GM19452 (cell line): ENCODE data around the gene PSMG2.

ENCODE experiments used
- ATAC-seq: cut with Tn5 transposase; IDR thresholded peaks from one replicate; pipeline ENCODE4 v1.9.1; 2021; ENCODE audit not compliant: unreplicated experiment

Gene PSMG2, protein sequence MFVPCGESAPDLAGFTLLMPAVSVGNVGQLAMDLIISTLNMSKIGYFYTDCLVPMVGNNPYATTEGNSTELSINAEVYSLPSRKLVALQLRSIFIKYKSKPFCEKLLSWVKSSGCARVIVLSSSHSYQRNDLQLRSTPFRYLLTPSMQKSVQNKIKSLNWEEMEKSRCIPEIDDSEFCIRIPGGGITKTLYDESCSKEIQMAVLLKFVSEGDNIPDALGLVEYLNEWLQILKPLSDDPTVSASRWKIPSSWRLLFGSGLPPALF

DNA sequence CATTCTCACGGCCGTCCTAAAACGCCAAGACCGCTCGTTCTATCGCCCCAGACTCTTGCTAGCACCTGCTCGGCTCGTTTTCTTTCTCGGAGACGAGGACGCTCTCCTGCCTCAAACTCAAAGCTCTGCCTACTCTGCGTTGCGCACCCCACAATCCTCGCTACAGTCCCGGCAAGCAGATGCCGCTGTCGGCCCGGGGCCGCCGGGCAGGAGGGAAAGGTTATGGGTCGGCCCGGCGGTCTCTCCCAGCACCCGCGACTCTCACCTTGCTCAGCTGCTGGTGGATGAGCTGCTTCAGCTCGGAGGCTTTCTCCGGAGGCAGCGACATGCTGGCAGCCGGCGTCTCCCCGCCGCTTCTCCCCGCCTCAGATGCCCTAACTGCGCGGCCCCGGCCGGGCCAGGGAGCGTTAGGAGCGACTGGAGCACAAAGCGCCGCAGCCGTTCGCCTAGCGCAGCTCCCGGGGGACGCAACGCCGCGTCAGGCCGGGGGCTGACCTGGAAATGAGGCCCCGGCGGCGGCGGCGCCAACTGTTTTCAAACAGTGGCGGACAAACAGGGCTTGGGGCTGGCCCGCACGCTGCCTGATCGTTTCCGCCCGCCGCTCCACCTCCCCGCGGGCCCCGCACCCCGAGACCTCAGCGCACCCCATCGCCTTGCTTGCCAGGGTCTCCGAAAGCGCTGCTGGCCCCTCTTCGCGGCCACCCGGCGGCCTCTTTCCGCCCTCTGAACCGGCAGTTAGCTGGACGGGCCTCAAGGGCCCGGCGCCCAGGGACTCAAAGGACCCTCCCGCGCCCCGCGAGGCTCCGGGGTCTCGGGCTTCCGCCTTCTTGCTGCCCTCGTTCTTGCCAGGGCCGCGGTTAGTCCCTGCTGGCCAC is at the start of gene PSMG2, which contains the start of gene CEP76:
PSMG2 (plus strand) TSS at position 822 of the 875 bp plus-strand sequence. CDS start 66 bp downstream, outside the sequence.
CEP76 (minus strand) TSS at position 503 of the 875 bp plus-strand sequence; CDS start at position 328, 175 bp downstream.
- ATAC-seq: peak; percentile 81

DNA sequence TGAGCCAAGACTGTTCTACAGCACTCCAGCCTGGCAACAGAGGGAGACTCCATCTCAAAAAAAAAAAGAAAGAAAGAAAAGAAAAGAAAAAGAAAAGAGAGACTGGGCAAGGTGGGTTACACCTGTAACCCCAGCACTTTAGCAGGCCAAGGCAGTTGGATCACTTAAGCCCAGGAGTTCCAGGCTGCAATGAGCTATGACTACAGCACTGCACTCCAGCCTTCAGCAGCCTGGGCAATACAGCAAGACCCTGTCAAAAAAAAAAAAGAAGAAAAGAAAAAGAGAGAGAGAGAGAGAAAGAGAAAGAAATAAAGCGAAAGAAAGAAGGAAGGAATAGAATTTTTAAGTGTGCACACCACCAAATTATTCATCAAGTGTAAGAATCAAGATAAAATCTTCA is 47.9 kb upstream of the PSMG2 start:
- no peak for ATAC-seq

DNA sequence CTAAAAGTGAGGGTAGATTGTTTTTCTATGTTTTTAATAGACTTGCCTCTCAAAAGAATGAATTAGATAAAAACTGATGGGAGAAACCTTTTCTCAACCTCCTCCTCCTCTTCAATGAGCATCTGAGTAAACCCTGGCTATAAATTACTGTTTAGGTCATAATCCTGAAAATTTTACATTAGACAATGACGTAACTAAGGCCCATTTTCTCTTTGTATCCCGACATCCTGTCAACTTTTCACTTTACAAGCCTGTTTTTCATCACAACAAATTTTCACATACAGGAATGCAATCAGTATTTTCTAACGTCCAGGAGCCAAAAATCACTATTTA is 46.3 kb upstream of the PSMG2 start:
- no peak for ATAC-seq

DNA sequence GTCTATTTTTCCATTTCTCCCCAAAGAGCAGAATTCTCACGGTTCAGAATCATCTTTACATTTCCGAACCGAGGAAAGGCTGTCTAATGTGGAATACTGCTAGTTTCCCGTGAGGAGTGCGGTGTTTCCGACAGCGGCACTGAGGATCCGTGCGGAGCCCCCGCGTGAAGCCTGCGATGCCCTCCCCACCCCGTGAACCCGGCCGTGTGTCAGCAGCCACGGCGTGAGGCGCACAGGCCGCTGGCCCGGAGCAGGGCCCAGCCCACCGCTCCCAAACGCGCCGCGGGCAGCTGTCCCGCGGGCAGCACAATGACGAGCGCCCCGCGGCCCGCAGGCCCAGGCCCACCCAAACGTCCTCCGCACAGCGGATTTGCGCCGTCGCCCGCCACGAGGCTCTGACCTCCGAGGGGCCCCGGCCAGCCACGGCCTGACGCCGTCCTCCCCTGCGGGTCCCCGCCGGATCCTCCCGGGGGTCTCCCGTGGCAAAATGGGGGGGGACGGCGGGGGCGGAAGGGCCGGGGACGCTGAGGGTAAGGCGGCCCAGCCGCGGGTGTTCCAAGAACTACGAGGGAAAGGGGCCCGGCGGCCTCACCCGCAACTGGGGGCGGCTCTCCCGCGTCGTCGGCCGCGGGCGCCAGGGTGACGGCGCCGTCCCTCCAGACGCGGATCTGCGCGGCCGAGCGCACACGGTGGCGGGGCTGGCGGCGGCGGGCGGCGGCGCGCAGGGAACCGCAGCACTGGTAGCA is 45.7 kb upstream of the PSMG2 start:
- ATAC-seq: peak; percentile 46

DNA sequence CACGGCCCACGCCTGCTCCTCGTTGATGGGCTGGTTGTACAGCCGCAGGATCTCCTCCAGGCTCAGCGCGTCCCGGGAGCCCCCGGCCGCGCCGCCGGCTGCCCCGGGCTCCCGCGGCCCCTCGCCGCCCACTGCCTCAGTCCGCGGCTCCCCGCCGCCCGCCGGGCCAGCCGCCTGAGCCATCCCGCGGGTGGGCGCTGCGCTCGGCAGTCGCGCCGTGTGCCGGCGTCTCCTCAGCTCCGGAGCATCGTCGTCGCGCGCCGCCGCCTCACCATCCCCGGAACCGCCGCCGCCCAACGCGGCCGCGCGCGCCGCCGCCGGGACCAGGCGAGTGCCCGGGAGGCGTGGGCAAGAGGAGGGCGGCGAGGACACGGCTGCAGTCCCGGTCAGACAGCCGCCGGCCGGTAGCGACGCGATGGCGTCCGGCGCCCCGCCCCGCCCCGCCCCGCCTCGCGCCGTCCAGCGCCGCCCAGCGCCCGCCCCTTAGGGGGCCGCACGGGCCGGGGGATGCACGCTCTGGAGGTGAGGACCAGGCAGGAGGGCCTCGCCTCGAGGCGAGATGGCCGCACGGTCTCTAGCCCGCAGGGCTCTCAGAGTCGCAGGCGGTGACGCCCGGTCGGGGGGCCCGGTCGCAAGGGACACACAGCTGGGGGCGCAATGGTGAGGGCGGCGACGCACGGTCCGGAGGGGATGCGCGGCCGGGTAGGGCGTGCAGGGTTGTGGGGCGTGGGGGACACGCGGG is 45.0 kb upstream of the PSMG2 start, which contains the start of gene SPIRE1:
SPIRE1 (minus strand) TSS at position 424 of the 742 bp plus-strand sequence; CDS start at position 183, 241 bp downstream.
- peak; percentile 76 for ATAC-seq

DNA sequence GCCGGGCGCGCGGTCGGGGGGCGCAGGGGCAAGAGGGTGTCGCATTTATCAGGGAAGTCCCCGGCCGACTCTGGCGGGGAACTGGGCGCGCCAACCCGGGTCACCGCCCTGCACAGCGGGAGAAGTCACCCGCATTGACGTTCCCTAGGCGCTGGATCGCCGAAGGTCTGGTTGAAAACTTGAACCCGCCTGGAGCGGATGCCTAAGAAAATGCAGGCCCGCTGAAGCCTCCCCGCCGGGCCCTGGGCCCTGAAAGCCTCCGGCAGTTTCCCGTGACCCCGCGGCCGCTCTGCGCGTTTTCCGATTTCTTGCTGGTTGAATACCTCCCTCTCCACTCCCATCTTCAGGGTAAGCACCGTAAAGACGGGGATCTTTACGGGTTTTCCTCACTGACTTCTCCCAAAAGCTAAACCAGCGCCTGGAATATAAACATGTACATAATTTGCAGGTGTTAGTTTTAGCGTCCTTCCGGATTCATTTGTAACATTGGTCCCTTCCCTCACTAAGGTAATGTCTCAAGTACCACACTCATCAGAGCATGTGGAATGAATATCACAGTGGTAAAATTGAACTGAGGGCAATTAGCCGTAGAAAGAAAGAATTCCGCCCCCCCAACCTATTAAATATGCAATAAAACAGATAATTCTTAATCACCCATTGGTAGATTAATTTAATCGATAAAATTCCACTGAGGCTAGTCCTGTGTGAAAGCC is 44.3 kb upstream of the PSMG2 start:
- ATAC-seq: no peak

DNA sequence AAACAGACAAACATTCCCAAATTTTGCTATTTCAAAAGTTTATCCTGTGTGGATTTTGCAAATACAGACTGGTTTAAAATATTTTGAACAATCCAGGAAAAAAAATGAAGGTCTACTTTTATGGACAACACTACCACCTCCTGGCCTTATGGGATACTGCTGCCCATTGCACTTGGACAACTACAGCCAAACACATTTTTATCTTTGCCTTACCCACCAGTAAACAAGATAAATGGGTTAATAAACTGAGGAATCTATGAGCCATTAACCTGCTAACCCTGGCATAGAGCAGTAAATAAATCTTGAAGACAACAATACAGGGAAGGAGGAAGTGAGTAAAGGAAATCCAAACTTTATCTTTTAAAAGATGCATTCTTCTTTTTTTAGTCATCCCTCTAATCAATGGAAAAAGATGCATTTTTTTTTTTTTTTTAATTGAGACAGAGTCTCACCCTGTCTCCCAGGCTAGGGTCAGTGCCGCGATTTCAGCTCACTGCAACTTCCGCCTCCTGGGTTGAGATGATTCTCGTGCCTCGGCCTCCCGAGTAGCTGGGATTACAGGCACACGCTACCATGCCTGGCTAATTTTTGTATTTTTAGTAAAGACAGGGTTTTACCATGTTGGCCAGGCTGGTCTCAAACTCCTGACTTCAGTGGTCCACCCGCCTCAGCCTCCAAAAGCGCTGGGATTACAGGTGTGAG is 42.8 kb upstream of the PSMG2 start:
- no peak for ATAC-seq

DNA sequence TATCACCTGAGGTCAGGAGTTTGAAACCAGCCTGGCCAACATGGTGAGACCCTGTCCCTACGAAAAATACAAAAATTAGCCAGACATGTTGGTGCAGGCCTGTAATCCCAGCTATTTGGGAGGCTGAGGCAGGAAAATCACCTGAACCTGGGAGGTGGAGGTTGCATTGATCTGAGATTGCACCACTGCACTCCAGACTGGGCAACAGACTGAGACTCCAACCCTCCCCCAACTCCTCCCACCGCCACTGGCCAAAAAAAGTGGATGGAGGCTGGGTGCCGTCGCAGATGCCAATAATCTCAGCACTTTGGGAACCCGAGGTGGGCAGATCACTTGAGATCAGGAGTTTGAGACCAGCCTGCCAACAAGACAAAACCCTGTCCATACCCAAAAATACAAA is 34.8 kb upstream of the PSMG2 start:
- no peak for ATAC-seq

DNA sequence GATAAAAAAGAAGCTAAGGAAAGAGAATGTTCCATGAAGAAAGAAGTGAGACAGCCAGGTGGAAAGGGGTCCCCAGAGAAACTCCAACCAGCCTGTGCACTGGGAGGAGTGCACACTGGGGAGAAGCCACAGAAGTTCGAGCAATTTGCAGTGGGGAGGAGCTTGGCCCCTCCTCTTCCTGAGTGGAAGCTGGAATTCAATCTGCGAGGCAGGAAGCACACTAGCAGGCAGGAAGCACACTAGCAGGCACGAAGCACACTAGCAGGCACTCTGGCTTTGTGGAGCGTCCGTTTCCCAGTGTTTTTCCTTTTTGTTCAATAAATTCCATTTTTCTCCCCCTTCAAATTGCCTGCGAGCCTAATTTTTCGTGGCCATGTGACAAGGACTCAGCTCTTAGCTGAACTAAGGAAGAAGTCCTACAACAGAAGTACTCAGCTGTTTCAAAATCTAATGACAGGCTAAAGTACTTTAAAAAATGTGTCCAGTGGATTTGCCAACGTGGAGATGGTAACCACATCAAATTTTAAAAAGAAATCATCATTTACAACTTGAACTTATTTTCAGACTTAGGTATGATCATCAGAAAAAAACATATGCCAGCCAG is 23.6 kb upstream of the PSMG2 start:
- ATAC-seq: no peak

DNA sequence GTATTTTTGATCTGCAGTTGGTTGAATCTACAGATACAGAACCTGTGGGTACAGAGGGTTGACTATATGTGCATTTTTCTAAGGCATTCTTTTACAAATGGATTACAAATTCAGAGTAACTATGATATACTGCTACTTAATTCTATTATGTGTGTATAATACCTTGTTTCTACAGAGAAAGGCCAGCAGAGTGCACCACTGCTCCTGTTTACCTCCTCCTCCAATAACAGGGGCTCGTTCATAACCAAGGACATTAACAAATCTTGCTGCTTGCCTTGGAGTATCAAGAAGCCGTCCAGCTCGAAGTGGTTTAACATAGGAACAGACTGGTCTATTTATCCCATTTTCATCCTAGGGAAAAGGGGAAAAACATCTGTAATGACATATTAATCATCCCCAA is 16.7 kb upstream of the PSMG2 start:
- no peak for ATAC-seq

DNA sequence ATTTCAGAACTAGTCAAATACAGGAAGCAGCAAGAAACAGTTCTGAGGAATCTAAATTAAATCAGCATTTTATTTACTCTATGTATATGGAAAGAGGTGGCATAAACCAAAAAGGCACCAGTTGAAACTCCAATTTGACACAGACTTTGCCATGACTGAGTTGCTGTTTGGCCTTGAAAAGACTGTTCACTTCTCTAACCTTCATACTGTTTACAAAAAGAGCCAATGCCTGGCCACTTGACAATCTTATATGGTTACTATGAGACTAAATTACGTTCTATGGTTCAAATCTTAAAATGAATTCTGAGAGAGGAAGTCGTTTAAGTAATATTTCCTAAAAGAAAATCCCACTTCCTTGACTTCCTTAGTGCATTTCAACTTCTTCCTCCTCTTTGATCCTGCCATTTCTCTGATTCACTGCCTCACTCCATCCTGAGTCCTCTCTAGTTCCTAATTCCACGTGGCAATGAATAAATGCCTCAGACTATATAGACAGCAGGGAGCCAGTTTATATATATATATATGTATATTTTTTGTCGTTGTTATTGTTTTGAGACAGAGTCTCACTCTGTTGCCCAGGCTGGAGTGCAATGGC is 13.5 kb upstream of the PSMG2 start:
- no peak for ATAC-seq

DNA sequence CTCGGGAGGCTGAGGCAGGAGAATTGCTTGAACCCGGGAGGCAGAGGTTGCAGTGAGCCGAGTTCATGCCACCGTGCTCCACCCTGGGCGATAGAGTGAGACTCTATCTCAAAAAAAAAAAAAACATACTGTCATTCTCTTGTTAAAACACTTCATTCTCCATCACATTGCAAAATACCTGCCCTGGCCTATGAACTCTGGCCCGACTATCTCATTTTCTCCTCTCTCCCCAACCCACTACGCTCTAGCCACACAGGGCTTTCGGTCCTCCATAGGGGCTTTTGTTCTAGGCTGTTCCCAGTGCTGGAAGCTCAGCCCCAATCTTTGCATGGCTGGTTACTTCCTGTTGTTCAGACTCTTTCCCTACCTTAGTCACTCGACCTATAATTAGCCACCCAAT is 10.6 kb upstream of the PSMG2 start:
- no peak for ATAC-seq

DNA sequence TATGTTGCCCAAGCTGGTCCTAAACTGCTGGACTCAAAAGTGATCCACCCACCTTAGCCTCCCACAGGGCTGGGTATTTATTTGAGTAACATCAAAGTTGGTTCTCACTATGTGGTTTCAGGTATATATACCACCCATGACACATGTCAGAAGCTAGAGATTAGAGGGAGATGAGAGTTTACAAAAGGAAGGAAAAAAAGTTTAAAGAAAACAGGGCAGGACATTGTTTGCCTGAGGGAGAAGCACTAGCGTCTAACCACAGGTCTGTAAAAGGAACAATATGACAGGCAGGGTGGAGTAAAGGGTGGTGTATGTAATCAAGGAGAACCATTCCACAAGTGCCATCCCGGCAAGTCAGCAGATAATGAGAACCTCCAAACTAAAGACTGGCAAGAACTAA is 8.8 kb upstream of the PSMG2 start:
- no peak for ATAC-seq

DNA sequence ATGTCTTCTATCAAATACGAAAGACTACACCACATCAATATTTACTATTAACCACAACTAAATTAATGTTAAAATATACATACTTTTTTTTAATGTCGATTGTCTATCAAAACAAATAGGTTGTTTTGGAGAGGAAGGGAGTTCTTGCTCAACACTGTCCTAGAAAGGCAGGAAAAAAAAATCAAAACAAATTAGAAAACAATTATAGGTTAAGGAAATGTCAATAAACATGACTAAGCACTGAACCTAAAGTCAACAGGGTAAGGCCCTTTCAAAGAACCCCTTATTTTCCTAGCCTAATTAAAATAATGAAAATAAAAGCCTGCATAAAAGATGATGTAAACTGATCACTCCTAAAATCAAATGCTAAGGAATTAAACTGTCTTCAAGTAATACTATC is 3.1 kb upstream of the PSMG2 start:
- ATAC-seq: no peak

DNA sequence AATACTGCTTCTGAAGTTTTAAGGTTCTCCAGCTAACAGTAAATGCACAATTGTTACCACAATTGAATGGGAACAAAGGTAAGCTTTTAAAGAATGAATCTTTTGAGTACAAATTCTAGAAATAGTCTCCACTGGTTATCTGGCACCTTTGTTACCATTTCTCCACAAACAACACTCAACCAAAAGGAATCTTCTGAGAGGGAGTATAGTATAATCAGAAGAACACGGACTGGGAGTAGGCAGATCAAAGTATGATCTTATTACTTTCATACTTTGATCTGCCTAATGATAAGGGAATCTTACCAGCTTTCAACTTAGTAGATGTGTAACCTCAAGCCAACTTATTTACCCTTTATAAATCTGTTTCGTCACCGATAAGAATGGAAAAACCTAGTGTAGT is 1.7 kb upstream of the PSMG2 start:
- ATAC-seq: no peak

DNA sequence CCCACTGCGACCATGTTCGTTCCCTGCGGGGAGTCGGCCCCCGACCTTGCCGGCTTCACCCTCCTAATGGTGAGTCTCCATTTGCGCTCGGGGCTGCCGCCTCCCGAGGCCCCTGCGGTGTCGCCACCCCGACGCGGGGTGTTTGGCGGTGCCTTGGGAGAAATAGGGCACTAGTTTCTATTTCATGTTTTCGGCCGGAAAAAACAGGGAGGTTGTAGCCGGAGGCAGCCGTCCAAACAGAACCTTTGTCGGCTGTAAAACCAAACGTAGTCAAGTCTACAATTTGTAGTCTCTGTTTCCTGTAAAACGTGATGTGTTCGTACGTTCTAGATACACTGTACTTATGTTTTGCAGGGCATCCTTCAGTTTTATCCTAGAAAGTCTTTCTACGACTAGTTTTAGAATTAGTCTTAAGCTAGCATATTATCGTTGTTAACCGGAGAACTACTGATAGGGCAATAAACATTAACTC is 290 bp downstream of the PSMG2 start:
- no peak for ATAC-seq

DNA sequence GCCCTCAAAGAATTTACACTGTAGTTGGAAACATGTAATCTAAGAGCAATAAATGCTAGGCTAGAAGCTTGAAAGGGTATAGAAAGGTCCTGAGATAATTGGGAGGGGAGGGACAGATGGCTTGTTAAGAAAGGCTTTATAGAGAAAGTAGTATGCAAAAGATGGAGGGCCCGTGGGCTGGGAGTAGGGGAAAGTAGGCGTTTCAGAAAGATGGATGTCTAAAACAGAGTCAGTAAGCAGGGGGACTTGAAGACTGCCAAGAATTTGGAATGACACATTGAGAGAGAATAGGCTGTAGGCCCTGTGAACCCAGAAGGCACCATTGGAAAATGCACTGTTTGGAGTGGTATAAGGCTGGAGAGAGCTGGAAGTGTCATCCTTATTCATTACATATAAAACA is 822 bp downstream of the PSMG2 start:
- ATAC-seq: no peak

DNA sequence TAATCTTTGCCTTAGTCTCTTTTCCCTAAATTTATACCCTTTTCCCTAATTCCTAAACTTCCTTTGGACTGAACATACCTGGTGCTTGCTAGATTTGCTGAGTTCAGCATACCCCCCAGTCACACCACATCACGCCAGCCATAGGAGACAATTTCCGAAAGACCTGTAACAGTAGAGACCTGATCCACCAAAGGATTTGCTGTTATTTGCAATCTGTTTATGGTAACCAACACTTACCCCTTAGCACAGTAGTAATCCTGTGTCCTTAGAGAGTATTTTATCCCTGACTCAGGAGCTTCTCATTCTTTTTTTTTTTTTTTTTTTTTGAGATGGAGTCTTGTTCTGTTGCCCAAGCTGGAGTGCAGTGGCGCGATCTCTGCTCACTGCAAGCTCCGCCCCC is 8.6 kb downstream of the PSMG2 start:
- no peak for ATAC-seq
